ENCODE measurements around the gene CHCHD1. TPM values are rescaled to one million over a fixed set of nuclear protein-coding genes. Genes with fewer than 3 reads are reported as not detected.

Gene CHCHD1
- 55.2 and 64.0 TPM in 2 replicates for total RNA-seq

DNA sequence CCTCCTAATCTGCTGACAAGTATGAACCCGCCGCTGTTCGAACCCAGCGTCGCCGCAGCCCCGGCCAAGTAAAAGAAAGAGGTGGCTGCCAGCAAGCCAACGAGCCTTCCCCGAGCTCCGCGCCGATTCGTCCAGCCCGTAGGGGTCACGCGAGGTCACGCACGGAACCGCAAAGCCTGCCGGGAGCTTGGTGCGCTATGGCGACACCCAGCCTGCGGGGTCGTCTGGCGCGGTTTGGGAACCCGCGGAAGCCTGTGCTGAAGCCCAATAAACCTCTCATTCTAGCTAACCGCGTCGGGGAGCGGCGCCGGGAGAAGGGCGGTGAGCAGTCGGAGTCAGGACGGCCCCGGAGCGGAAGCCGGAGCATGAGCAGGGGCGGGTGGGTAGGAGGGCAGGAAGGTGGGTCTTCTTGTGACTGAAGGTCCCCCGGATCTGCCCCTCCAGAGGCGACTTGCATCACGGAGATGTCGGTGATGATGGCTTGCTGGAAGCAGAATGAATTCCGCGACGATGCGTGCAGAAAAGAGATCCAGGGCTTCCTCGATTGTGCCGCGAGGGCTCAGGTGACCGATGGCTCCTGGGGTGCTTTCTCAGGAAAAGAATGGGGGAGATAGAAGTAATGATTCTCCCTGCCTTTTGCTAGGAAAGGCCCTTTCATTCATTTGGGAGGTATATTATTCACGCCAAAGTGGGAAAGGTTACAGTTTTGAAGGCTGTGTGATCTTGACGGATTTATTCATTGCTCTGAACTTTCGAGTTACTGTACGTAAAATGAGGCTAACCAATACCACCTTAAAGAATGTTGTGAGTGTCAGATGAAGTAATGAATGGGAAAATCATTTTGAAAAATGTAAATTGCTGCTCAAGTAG, at the start of gene CHCHD1:
CHCHD1 (plus strand) TSS at position 170 of the 870 bp plus-strand sequence; CDS start at position 198, 28 bp downstream.

DNA sequence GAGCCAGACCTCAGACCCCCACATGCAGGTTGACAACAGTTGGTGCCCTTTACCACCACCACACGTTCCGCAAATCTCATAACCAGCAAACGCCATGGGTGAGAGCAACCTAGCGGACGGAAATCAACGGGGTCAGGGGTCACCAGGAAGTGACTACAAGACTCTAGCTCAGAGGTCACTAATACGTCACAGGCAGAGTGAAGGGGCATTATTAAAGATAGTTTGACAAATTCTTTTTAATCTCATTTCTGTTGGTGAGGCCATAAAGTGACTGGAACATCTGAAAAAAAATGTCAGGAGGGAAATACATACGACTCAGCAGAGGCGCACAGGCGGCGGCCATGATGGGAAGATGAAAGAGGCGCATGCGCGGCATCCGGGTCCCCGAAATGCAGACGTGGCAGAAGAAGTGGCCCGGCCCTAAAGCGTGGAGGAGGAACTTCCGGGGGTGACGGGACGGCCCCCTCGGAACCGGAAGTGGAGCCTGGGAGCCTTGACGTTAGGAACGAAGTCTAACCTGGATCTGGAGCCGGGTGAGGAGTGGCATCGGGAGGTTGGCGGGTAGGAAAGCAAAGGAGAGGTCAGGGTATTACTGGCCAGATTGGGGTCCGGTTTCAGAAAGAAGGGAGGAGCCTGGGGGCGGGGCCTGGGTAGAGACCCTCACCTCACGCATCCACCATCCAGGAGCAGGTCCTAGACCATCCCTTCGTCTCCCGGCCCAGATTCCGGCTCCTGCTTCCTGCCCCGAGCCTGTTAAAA, 37.8 kb upstream of the CHCHD1 start, which contains the start of gene SEC24C:
SEC24C (plus strand) TSS at position 468 of the 759 bp plus-strand sequence. CDS start 2,461 bp downstream, outside the sequence.

DNA sequence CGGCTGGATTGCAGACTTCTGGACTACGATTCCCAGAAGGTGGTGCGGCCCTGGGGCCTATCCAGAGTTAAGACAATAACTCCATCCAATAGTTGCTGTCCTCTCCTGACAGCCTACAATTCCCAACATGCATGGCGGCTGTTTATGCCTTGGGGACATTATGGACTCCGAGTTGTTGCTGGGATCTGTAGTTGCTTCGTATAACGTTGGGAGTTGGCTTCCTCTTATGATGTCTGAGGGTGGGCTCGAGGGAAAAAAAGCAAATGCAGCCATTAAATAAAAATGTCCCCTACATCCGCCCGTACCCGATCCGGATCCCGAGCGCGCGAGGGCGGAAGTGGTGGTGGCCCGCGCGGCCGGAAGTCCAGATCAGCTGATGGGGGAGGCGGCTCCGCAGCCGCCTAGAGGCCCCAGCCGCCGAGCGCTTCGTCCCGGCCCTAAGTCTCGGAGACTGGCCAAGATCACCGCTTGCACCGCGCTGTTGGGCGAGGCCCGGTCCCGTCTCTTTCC, 3.4 kb downstream of the CHCHD1 start, which contains the start of gene ZSWIM8:
ZSWIM8 (plus strand) TSS at position 396 of the 510 bp plus-strand sequence. CDS start 273 bp downstream, outside the sequence.

Other genes starting within 250 kb of the CHCHD1 start
- gene USP54, start 190.7 kb upstream of the CHCHD1 start, total RNA-seq, result 7.0 and 17.1 TPM in 2 replicates
- gene MYOZ1, start 140.6 kb upstream of the CHCHD1 start, total RNA-seq, result not detected in 2 replicates
- gene SYNPO2L, start 126.0 kb upstream of the CHCHD1 start, total RNA-seq, result 0.07 and 0.09 TPM in 2 replicates
- 0.60 and 1.5 TPM in 2 replicates for gene AGAP5, start 83.9 kb upstream of the CHCHD1 start, total RNA-seq
- 48.7 and 69.4 TPM in 2 replicates for gene SEC24C, start 37.7 kb upstream of the CHCHD1 start, total RNA-seq
- gene ZSWIM8, start 3.6 kb downstream of the CHCHD1 start, total RNA-seq, result 41.3 and 41.6 TPM in 2 replicates
- gene NDST2, start 29.6 kb downstream of the CHCHD1 start, total RNA-seq, result 17.6 and 28.2 TPM in 2 replicates
- 16.4 and 25.2 TPM in 2 replicates for gene CAMK2G, start 92.5 kb downstream of the CHCHD1 start, total RNA-seq
- gene PLAU, start 129.1 kb downstream of the CHCHD1 start, total RNA-seq, result 167 and 177 TPM in 2 replicates
- 77.5 and 96.2 TPM in 2 replicates for gene VCL, start 216.1 kb downstream of the CHCHD1 start, total RNA-seq

Measured in airway epithelial cell (primary cell).